Right kidney (tissue), 1 donor: ENCODE results near the gene OMP.

Source experiments
- DNase-seq: peaks from one replicate; pipeline ENCODE4 v3.0.0-alpha.2; 2016

Gene OMP

GRCh38 chr11:77106759-77107158 is 4.1 kb downstream of the OMP start:
- no peak for DNase-seq

- DNase-seq, result no peak
Measured at GRCh38 chr11:77107950-77108349, 5.3 kb downstream of the OMP start.

- DNase-seq, result no peak
Measured at GRCh38 chr11:77108436-77108835, 5.8 kb downstream of the OMP start.

DNA sequence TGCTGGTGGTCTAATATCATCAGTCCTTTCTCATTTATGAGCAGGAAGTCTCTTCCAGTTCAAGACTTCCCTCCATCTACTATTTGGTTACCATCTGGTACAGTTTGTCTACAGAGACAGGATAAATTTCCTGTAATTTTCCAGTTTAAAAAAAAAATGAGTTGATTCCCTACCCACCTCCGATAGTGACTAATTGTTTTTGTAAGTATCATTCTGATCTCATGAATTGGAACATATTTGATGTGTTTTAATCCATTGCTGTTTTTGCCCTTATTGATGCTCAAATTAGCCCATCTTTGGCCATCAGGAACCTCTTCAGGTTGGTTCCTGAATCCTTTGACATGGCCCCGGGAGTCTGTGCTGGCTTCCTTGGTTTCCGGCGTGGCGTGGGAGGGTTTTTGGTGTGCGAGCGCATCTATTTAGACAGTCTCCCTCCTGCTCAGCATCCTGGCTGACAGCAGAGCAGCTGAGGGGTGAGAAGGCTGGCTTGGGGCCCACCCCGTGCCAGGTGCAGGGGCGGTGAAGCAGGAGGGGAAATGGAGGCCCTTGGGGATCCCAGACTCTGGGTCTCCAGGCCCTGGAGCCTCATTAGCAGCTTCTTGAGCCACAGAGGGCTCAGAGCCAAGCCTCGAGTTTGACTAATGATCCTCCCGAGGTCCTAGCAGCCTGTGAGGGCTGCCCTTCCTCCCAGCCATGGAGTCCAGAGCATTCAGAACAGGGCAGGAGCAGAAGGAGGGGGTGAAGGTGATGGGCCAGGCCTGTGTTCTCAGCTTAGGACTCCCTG is 6.8 kb downstream of the OMP start:
- DNase-seq, result no peak

GRCh38 chr11:77110836-77111235 is 8.2 kb downstream of the OMP start:
- no peak for DNase-seq

DNA sequence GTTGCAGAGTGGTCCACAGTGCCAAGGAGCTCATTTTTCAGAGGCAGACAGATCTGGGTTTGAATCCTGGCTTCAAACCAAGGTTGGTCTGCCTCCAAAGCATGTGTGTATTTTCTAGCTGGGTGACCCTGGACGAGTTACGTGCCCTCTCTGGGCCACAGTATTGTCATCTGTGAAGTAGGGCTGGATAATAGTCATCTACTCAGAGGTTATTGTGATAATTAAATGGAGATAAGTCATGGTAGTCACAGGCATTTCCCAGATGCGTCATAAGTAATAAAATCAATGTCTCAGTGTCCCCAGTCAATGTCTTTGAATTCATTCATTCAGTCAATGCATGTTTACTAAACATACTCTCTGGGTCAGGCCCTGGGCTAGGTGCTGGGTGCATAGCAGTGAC is 8.6 kb downstream of the OMP start:
- DNase-seq, result no peak

GRCh38 chr11:77111946-77112345 is 9.3 kb downstream of the OMP start:
- DNase-seq, result no peak

DNA sequence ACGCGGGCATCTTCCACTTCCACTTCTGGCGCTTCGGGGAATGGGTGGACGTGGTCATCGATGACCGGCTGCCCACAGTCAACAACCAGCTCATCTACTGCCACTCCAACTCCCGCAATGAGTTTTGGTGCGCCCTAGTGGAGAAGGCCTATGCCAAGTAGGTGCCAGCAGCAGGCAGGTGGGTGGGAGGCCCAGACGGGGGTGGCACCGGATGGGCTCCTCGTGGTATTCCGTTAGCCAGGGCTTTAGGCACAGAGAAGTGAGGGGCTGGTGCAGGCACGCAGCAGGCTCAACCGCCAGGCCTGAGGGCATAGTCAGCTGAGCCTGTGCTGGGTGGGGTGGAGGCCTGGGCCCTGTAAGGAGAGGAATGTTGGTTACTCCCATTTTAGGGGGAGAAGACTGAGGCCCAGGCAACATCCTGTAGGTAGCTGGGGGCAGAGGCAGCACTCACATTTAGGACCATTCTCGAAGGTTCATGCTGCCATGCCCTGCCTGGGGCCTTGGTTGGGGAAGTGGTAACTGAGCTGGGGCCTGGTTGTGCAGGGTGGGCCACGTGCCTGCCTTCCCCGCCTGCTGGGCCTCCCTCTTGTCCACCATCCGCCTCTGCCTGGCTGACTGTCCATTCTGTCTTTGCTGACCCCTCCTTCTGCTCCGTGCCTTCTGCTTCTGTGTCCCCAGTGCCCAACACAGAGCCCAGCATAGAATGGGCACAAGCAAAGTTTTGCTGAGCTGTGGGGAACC is 10.2 kb downstream of the OMP start:
- no peak for DNase-seq

GRCh38 chr11:77113382-77114088 is 10.9 kb downstream of the OMP start:
- no peak for DNase-seq

DNA sequence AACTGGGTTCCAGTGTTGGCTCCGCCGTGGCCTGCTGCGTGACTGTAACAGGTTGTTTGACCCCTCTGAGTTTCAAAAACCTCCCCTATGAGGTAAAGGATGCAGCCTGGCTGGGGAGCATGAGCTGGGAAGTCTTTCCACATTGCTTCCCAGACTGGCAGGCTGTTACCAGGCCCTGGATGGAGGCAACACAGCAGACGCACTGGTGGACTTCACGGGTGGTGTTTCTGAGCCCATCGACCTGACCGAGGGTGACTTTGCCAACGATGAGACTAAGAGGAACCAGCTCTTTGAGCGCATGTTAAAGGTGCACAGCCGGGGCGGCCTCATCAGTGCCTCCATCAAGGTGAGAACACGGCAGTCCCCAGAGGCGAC is 11.4 kb downstream of the OMP start:
- DNase-seq, result no peak

DNA sequence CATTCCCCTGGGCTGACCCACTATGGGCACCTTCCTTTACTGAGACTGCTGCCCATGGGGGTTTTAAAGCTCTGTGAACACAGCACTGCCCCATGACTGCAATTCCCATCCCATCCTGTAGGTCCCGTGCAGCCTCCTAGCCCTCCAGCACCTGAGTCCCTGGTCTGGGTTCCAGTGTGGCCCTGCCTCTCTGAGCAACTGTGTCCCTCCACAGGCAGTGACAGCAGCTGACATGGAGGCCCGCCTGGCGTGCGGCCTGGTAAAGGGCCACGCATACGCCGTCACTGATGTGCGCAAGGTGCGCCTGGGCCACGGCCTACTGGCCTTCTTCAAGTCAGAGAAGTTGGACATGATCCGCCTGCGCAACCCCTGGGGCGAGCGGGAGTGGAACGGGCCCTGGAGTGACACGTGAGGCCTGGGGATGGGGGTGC is 12.6 kb downstream of the OMP start:
- DNase-seq, result no peak

- DNase-seq, result no peak
Measured at GRCh38 chr11:77115956-77116355, 13.3 kb downstream of the OMP start.

GRCh38 chr11:77117492-77117891 is 14.9 kb downstream of the OMP start:
- no peak for DNase-seq

DNA sequence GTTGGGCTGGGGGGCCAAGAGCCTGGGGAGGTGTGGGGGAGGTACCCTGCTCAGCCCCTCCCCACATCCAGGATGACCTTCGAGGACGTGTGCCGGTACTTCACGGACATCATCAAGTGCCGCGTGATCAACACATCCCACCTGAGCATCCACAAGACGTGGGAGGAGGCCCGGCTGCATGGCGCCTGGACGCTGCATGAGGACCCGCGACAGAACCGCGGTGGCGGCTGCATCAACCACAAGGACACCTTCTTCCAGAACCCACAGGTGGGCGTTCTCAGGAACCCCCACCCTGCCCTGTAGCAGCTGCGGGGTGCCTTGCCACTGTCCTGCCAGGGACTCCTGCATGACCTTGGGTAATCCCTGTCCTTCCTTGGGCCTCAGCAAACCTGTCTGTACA is 15.4 kb downstream of the OMP start:
- DNase-seq, result no peak

- no peak for DNase-seq
Measured at GRCh38 chr11:77118971-77119370, 16.3 kb downstream of the OMP start.

DNA sequence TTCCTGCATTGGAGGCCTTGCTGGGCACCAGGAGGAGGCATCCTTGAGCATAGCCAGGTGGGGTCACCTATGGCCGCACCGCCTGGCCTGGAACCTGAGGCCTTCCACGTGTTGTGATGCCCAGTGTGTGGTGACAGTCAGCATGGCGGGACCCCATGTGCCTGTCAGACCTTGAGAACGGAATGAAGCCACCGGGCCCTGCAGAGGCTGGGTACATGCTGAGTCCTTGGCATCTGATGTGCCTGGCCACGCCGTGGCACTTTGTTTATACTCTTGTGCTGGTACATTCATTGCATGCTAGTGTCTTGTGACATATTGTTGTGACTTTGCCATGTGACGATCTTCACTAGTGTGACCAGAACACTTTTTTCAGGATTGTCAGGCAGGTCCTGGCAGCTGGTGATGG is 16.9 kb downstream of the OMP start:
- no peak for DNase-seq

- no peak for DNase-seq
Measured at GRCh38 chr11:77120571-77120970, 17.9 kb downstream of the OMP start.

GRCh38 chr11:77121096-77121640 is 18.5 kb downstream of the OMP start:
- no peak for DNase-seq

DNA sequence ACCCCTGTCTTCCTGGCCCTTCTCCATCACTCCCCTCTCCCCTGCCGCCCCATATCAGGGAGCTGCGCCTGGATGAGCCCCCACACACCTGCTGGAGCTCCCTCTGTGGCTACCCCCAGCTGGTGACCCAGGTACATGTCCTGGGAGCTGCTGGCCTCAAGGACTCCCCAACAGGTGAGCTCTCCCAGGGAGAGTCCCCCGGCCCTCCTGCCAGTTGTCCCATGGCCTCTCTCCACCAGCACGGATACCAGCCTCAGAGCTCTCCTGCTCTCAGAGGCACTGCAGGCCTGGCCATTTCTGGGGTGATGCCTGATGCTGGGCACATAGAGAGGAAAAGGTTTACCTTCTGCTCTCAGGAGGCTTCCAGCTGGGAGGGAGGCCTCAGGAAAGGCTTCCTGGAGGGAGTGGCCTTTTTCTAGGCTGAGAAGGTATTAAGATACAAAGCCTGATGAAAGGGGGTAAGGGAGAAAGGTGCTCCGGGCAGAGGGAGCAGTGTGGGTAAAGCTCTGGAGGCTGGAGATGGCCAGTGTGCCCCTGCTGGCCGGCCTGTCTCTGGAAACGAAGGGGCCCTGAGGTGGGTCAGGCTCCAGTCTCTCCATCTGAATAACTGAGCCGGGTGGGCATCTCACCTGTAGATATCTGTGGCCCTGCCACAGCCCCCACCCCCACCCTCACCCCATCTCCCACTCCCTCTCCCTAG is 19.4 kb downstream of the OMP start:
- no peak for DNase-seq

DNA sequence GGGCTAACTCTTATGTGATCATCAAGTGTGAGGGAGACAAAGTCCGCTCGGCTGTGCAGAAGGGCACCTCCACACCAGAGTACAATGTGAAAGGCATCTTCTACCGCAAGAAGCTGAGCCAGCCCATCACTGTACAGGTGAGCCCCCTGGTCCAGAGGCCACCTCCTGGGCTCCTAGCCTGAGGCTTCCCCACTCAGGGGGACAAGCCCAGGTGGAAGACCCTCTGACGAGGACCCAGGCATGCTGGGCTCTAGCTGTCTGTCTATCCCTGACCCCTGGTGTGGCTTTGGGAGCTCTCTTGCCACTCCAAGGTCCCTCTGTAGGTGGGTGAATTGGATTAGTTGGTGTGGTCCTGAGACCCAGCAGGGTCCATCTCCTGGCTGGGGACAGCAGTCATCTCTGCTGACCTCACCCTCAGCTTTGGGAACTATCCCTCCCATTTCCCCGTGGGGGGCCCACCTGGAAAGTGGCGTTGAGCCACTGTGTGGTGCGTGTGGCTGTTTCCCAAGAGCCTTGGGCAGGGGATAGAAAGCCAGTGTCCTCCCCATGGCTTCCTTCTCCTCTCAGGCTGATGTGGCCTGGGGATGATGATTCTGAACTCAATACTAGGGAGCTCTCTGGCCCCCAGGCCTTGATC is 20.1 kb downstream of the OMP start:
- DNase-seq, result no peak

DNA sequence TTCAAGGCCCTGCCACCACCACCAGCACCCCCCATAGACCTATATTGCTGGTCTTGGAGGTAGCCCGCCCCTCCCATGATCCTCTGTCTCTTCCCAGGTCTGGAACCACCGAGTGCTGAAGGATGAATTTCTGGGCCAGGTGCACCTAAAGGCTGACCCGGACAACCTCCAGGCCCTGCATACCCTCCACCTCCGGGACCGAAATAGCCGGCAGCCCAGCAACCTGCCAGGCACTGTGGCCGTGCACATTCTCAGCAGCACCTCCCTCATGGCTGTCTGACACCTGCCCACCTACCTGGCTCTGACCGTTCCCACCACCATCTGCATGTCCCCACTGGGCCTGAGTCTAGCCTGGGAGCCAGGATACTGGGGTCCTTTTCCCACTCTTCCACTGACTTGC is 21.0 kb downstream of the OMP start:
- no peak for DNase-seq

DNA sequence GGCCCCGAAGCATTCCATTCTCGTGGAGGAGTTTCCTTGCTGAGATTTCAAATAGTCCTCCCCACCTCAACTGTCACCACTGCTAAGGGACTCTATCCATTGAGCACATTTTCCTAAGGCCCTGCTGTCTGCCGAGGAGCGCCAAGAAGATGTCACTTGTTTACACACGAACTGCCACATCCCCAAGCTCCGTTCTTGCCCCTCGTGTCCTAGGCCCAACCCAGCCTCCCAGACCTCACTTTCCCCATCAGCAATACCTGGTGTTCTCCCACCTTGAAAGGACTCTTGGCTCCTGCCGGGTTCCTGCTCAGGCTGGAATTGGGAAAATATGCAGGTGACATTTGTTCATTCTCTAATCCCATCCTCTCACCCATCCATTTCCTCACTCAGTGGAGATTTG is 21.4 kb downstream of the OMP start:
- DNase-seq, result no peak
